GM18868 (cell line): ENCODE data around the gene ROGDI.
A peak's percentile ranks its signal among the peaks of the same experiment; 100 is the strongest.

Experiments
- ATAC-seq: cut with Tn5 transposase; IDR thresholded peaks from one replicate; pipeline ENCODE4 v1.9.1; 2021; ENCODE audit warnings: mild to moderate bottlenecking, moderate library complexity; ENCODE audit not compliant: unreplicated experiment

Gene ROGDI

DNA sequence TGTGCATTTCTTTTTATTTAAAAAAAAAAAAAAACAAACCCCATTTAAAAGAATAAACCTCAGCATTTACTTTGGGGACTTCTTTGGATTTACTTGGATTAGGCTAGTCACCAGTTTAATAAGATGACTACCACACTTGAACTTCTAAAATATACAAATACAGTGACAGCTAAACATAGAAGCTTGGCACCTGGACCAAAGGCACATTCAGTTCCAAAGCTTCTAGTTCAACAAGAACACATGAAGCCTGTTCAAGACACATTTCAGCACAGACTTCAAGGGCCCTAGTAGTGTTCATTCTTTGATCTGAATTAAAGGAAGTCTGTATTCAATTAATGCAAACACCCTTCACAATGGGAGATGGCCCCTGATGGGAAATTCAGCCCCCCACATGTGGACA, 11.6 kb upstream of the ROGDI start:
- no peak for ATAC-seq

DNA sequence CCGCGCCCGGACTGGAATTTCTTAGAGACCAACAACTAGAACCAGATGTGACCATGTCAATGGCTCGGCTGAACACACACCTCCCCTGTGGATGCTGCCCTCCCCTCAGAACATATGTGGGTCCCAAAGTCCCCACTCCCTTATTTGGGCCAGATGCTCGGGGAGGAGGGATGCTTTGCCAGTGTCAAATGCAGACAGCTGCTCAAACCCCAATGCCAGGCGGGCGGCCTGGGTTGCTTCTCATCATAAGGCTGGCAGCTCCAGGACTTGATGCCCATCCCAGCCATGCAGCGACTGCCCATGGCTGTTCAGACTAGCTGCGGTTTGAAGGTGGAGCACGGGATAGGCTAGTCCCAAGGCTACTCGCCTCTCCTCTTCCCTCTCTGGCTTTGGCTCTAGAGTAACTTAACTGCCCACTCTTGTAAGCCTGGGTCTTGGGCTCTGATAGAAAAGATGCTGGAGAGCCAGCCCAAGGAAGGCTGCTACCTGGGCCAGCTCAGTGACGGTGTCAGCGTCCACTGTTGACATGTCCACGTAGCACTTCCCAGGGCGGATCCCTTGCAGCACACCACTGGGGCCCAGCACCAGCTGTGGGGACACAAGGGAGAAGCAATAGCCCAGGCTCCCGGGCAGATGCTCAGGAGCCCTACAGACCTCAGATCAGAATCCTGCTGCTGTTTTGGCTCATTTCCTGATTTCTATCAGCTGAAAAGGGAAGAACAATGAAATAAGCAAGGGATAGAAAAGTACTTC, 11.0 kb upstream of the ROGDI start:
- ATAC-seq = no peak

DNA sequence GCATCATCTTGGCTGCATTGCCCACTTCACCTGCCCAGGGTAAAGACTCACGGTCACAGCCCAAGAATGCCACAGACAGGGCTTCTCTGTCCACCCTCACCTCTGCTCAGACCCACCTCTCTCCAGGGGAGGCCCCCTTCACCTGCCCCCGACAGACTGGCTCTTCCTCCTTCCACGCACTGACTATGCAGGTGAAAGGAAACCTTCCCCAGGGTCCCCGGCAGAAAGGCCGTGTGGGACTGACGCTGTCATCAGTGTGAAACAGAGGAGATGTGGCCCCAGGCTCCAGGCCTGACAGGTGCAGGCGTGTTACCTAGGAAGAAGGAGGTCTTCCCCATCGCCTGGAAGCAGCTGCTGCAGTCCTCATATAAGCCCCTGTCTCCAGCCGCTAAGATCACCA, 9.3 kb upstream of the ROGDI start:
- no peak for ATAC-seq

DNA sequence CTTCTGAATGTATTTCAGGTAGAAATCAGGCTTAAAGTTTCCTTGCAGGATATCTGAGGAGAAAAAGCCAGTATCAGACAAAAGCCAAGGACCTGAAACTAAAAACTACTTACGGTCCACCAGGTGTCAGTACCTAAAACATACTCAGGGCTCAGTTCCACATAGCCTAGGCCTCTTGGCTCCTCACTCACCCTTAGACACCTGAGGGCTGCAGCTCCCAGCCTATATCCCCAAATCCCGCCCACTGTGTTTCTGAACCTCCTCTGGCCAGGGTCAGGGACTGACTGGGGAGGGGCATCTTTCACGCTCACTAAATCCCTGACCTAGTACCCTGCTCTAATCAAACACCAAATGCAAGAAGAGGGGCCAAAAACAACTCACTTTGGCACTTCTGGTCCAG, 8.8 kb upstream of the ROGDI start:
- ATAC-seq = no peak

DNA sequence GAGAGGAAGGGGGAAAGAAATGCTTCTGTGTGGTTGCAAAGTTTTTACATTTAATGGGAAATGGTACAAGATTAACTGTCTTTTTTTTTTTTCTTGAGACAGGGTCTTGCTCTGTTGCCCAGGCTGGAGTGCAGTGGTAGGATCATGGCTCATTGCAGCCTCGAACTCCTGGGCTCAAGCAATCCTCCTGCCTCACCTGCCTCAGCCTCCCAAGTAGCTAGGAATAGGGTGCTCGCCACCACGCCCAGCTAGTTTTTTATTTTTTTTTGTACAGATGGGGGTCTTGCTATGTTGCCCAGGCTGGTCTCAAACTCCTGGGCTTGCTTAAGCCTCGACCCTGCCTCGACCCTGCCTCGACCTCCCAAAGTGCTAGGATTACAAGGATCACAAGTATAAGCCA, 3.8 kb upstream of the ROGDI start:
- ATAC-seq = no peak

DNA sequence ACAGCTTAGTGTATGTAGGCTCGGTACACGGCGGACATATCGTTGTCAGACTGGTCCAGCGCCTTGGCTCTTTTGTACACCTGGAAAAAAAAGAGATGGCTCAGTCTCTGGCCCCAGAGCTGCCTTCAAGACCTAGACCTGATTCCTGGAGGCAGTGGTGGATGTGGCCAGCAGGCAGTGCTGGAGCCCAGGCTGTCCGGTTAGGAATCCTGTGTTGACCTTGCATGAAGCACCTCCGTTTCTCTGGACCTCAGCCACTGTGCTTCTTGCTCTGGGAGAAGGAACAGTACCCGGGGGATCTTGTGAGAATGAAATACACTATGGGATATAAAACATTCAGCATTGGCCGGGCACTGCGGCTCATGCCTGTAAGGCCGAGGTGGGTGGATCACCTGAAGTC, 2.8 kb upstream of the ROGDI start:
- no peak for ATAC-seq

DNA sequence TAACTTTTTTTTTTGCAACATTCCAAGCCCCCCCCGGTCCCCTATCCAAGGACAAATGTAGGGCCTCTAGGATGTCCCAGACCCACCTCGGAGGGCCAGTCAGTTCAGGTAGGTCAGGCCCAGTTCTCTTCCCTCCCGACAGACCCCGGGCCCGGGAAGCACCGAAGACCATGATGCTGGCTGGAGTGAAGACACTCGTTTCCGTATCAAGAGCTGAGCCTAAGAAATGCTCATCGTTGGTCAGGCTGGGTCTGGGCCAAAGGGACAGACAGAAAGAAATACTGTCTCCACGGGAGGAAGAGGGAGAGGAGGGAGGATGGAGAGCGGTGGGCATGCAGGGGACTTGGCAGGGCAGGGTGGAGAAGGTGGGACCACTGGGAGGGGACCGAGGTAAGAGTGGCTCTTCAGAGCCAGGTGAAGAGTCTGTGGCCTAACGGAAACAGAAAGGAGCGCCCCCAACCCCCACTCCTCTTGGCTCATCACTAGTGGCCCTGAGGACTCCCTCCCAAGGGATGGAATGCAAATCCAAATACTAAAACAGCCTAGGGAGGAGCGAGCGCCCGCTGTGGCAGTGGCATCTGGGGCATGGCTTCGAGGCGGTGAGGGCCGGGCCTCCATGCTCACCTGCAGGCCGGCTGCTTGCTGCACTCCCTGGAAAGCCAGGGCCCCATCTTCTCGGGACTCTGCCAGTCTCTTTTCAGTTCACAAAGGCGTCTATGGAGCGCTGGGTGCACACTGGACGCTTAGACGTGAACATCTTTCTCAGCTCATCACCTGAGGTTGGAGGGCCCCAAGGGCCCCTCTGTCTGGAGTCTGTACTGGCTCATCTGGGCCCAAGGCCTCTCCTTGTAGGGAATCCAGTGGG, 1.7 kb upstream of the ROGDI start:
- ATAC-seq = no peak

DNA sequence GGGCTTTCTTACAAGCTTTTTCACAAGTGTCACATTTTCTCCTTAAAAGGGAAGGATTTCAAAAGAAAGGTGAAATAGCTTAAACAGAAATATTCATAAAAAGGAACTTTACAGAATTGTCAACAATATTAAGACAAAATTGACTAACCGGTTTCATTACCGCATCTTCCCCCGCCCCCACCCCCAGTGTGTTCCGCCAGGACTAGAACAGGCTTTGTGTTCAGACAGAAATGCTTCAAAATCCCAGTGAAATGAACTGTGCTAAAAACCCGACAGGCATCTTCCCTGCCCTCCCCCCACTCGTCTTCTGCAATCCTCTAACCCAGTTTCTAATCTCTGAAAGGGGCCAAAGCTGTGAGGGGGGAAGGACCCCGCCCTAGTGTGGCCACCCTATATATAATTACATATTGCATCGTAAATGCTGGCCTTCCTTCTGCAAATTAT, 990 bp upstream of the ROGDI start:
- no peak for ATAC-seq

DNA sequence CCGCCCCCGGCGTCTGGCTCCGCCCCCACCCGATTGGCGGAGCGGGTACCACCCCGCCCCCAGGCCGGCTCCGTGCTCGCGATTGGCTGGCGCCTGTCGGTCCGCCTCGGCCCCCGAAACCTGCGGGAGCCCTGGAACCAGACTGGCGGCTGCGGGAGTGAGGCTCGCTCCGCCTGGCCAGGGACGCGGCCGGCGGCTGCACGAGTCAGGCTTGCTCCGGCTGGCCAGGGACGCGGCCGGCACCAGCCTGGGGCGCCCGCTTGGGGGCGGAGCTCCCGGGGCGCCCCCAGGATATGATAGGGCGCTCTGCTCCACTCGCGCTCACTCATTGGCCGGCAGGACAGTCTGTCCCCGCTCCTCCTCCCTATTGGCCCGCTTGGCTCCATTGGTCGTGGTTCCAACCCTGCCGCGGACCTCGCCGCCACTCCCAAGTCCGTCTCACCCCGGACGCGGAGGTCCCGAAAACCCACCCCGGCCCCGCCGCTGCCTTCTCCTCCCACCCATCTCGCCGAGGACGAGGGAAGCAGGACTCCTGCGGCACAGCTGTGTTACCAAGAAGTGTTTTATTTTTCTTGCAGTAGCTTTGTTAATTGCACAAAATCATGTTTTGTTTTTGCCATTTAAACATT, 340 bp upstream of the ROGDI start:
- peak; percentile 91 for ATAC-seq

DNA sequence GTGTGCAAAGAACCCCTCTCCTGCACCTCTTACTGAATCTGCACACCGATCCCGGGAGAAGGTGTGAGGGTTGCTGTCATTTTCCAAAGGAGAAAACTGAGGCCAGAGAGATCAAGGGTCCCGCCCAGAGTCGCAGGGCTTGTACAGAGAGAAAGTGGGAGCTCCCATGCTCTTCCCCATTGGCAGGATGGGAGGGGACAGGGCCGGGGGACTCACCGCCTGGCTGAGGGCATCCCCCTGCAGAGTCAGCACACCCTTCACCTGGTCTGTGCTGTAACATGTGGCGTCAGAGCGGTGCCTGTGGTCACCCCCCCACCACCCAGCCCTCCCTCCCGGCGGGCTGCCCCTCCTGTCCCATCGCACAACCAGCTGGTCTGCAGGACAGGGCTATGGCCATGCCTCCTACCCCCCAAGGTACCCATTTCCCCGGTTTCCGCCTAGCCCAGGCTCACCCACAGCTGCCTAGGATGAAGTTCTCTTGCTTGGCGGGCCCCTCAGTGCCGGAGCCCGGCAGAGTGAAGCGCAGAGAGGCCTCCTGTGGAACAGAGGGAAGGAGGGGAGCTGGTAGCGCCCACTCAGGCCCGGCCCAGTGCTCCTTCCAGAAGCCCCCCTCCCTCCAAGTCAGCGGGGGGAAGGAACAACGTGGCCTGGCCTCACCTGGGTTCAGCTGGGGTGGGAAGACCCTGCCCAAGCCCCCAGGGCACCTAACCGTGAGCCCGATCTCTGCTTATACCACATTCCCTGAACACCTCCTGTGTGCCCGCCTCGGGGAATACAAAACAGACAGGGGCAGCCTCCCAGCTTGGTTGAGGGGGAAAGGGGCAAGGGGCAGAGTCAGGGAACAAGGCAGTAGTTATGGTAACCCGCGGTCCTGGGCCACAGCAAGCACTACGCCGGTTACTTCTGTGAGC, 1.1 kb downstream of the ROGDI start:
- no peak for ATAC-seq

DNA sequence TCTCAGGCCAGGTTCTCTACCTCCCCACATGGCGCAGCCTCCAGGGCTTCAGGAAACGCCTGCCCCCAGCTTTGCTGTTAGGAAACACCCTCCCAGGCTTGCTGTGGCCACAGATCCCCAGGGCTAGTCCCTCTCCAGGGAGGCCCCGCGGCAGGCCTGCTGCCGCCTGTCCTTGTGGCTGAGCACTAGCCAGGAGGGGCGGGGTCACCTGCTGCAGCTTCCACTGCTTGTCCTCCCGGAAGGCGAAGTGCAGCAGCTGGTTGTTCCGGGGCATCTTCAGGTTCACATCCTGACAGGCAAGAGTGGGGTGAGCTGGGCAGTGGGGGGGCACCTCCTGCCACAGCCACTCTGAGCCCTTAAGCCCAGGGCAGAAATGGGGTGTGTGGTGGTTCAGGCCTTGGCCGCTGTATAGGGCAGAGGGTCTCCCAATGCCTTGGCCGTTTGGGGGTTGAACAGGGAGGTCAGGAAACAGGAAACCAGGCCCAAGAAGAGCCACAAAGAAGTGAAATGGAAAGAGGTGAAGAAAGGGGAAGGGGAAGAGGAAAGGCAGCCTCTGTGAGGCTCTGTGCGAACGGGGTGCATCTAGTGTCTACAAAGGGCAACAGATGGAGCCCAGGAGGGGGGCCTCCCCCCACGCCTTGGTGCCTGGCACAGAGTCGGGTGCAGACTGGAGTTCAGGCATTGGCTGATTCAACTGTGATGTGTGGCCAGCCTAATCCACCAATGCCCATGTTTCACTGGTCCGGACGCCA, 2.0 kb downstream of the ROGDI start:
- ATAC-seq = no peak

DNA sequence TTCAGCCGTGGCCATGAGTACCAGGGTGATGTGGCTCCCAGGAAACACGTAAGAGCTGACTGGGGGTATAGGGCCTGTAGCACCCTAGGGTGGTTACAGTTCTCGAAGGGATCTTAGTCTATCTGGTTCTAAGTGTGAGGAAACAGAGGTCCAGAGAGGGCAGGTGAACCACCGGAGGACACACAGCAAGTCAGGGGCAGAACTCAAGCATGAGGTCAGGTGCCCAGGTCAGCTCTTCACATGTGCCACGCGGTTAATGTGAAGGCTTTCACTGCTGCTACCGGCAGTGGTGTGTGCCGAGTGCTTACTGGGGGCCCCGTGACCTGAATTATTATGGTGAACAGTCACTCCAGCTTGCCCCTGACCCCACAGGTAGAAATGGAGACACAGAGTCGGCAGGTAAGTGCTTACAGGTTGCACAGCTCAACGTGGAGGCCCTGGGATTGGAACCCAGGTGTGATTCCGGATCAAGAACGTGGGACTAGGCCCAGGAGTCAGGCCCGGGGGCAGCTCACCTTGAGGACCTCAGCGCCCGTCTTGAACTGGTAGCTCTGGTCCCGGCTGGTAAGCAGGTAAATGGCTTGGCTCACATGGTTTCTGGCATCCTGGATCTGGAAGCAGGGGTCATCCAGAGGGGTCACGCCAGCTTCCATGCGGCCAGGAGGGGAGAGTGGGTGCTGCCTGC, 3.1 kb downstream of the ROGDI start:
- ATAC-seq = no peak

DNA sequence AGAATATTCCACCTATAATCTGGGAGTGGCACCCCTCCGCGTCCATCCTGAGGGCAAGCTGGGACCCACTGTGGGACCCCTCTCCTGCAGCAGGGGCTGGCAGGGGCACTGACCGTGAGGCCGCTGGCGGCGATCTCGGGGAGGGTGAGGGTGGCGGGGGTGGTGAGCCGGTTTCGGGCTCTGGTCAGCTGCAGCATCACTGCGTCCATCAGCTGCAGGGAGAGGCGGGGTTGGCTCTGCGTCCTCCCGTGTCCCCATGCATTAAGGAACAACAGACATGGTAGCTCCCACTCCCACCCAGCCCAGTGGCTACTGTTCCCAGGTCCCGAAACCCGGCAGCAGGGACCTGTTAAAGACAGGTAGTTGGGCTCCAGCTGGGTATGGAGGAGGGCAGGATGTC, 4.0 kb downstream of the ROGDI start:
- no peak for ATAC-seq

DNA sequence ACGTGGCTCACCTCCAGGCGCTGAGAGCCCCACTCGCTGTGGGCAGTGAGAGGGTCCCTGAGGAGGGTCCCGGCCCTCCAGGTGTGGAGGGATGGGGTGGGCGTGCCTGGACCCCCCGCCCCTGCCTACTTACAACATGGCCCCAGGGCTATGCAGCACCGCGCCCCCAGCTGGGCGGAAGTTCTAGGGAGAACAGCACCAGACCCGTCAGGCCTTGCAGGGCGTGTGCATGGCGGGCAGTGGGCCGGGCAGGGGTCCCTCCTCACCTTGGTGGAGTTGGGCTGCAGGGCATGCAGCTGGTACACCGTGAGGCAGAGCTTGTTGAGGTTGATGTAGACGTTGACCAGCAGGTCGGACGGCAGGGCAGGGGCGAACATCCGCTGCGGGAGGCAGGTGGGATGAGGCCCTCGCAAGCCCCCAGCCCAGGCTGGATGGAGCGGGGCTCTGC, 4.6 kb downstream of the ROGDI start:
- ATAC-seq = no peak

DNA sequence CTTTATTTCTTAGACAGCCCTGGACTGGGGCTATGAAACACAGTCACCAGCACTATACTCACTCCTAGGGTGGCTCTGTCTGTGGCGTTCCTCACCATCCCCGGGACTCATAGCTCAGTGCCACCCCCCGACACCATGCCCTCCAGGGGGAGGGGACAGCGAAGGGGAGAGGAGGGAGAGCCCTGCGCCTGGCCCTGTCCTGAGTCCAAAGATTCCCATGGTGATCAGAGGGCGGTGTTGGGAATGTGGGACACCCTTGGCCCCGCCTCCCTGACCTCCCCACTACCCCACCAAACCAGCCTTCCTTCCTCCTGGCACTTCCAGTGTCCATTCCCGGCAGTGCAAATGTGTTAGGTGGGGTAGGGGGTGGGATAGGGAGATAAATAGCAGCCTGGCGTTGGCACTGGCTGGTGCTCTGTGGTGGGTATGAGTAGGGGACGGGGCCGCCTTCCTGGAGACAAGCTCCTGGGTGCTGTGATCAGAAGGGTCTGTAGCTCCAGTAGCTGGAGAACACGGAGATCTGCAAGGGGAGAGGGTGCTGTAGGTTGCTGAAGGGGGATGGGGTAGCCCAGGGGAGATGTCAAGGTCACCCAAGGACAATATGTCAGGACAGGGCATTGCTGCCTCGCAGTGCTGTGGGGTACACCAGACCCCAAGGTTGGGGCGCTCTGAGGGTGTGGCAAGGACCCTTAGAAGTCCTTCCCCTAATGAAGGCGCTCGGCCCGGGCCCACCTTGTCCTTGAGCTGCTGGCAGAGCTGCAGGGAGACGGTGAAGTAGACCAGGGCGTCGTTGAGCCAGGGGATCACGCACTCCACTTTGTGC, 5.2 kb downstream of the ROGDI start:
- ATAC-seq = no peak

DNA sequence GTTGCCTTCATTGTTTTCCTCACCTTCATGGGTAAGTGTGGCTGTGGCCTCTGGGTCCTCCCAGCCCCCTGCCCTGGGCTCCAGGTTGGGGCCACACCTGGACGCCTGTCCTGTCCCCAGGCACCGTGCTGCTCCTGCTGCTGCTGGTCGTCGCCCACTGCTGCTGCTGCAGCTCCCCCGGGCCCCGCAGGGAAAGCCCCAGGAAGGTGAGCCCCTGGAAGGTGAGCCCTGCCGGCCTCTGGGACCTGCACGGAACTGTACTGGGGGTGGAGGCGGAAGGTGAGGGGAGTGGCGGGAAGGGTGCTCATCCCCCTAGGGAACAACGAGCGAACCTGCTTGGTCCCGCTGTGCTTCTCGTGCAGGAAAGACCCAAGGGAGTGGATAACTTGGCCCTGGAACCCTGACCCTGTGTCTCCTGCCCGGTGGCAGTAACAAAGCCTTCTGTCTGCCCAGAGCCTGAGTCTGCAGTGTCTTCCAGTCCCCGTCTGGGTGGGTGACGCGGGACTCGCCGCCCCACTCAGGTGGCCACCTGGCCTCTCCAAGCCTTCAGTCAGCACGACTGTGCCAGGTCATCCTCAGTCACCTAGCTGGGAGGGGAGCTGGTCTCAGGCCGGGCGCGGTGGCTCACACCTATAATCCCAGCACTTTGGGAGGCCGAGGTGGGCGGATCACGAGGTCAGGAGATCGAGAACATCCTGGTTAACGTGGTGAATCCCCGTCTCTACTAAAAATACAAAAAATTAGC, 6.4 kb downstream of the ROGDI start:
- no peak for ATAC-seq

DNA sequence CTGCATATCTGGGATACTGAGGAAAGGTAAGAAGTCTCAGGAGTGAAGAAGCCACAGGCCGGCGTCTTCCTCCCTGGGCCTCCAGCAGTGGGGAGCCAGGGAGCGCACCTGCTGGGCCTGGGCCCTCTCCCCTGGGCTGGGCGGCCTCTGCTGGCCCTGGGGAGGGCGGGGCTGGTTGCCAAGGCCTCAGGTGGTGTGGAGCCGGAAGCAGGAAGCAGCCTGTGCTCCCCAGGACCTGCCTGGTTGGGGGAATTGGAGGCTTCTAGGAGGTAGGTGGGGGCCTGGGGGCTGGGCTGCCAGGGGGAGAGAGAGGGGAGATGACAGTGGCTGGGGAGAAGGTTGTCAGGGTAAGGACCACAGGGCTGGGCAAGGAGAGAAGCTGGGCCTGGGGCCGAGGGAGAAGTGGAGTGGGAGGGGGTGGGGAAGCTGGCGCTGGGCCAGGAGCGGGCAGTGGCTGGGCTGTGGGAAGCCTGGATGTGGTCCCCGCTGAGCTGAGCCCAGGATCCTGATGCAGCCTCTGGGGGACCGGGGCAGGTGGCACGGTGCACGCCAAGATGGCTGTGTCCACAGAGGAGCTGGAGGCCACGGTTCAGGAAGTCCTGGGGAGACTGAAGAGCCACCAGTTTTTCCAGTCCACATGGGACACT, 7.1 kb downstream of the ROGDI start, which contains the start of gene SMIM22:
Gene SMIM22, plus strand, starts transcription at position 189 of the 647 bp plus-strand sequence. Its CDS starts 366 bp downstream, at position 555.
- no peak for ATAC-seq
